Stimulated activated CD8-positive, alpha-beta memory T cell treated with anti-CD3 and anti-CD28 coated beads, Interleukin-7, amount 100 ng/mL, for 1 hour (primary cell): ENCODE data around the gene SH3RF3.
"Not testable (repeated sequence)": the region's sequence is repeated elsewhere in the genome, so short reads cannot be mapped to it uniquely, and the experiment has no call there.

Experiments used
- DNase-seq, 2 donors: peaks; one replicate each; pipeline ENCODE4 v3.0.0-alpha.2; 2020; ENCODE audit warnings: low read depth in 2 of 2

The SH3RF3 gene

GRCh38 chr2:109117780-109118179 lies 11.2 kb upstream of the SH3RF3 start:
- DNase-seq: no peak

GRCh38 chr2:109118321-109118720 lies 10.7 kb upstream of the SH3RF3 start:
- no peak for DNase-seq

- DNase-seq: no peak
Observed at GRCh38 chr2:109120166-109120565, 8.8 kb upstream of the SH3RF3 start.

GRCh38 chr2:109120686-109121085 lies 8.3 kb upstream of the SH3RF3 start:
- not testable (repeated sequence) for DNase-seq

GRCh38 chr2:109123586-109124201 lies 5.3 kb upstream of the SH3RF3 start:
- no peak for DNase-seq

- no peak for DNase-seq
Observed at GRCh38 chr2:109124982-109125592, 3.9 kb upstream of the SH3RF3 start.

- no peak for DNase-seq
Observed at GRCh38 chr2:109125593-109126500, 3.2 kb upstream of the SH3RF3 start.

GRCh38 chr2:109126501-109126860 lies 2.5 kb upstream of the SH3RF3 start:
- no peak for DNase-seq

GRCh38 chr2:109127556-109127955 lies 1.4 kb upstream of the SH3RF3 start:
- no peak for DNase-seq

GRCh38 chr2:109128048-109128615 lies 873 bp upstream of the SH3RF3 start:
- peak; percentile 30 to 43 for DNase-seq

GRCh38 chr2:109129356-109129920 lies 433 bp downstream of the SH3RF3 start:
- no peak for DNase-seq

- DNase-seq: no peak
Observed at GRCh38 chr2:109129921-109130722, 1.1 kb downstream of the SH3RF3 start.

- no peak for DNase-seq
Observed at GRCh38 chr2:109130723-109130995, 1.7 kb downstream of the SH3RF3 start.

GRCh38 chr2:109131777-109132176 lies 2.8 kb downstream of the SH3RF3 start:
- no peak for DNase-seq

GRCh38 chr2:109132626-109133025 lies 3.6 kb downstream of the SH3RF3 start:
- DNase-seq: no peak

- no peak for DNase-seq
Observed at GRCh38 chr2:109133746-109134145, 4.7 kb downstream of the SH3RF3 start.

GRCh38 chr2:109134741-109135358 lies 5.8 kb downstream of the SH3RF3 start:
- no peak for DNase-seq

- no peak for DNase-seq
Observed at GRCh38 chr2:109135359-109136197, 6.6 kb downstream of the SH3RF3 start.

GRCh38 chr2:109136542-109136941 lies 7.5 kb downstream of the SH3RF3 start:
- no peak for DNase-seq

GRCh38 chr2:109137616-109138015 lies 8.6 kb downstream of the SH3RF3 start:
- no peak for DNase-seq
